LHCN-M2 (cell line): ENCODE measurements around the gene TMEM255B. TPM values are rescaled to one million over a fixed set of nuclear protein-coding genes. Genes with fewer than 3 reads are reported as not detected.

Experiments used
- DNase-seq: peaks from one replicate; pipeline ENCODE4 v3.0.0-alpha.2; 2012; ENCODE audit warnings: low read depth
- total RNA-seq: library from RNA; depleted of rRNA; stranded (reverse); fragments of >200 nt; gene quantifications from 2 replicates; pipeline ENCODE4 v1.2.3, GENCODE V29; 2014

TMEM255B gene
- total RNA-seq, 1 experiment from 2014 or later, result 9.1 TPM

GRCh38 chr13:113802090-113802531 lies 43.1 kb downstream of the TMEM255B start:
- DNase-seq, result peak; percentile 85

- DNase-seq, result no peak
Observed at GRCh38 chr13:113802761-113803160, 43.7 kb downstream of the TMEM255B start.

GRCh38 chr13:113803409-113804016 lies 44.5 kb downstream of the TMEM255B start:
- DNase-seq, result no peak

- DNase-seq, result no peak
Observed at GRCh38 chr13:113804017-113804702, 45.1 kb downstream of the TMEM255B start.

- no peak for DNase-seq
Observed at GRCh38 chr13:113804703-113805430, 45.8 kb downstream of the TMEM255B start.

GRCh38 chr13:113805431-113806103 lies 46.5 kb downstream of the TMEM255B start:
- no peak for DNase-seq

- no peak for DNase-seq
Observed at GRCh38 chr13:113806104-113806471, 47.1 kb downstream of the TMEM255B start.

- no peak for DNase-seq
Observed at GRCh38 chr13:113806526-113806925, 47.5 kb downstream of the TMEM255B start.

- DNase-seq, result no peak
Observed at GRCh38 chr13:113808058-113808834, 49.2 kb downstream of the TMEM255B start.

- no peak for DNase-seq
Observed at GRCh38 chr13:113809934-113810333, 50.9 kb downstream of the TMEM255B start.

- DNase-seq, result no peak
Observed at GRCh38 chr13:113810640-113811039, 51.6 kb downstream of the TMEM255B start.

- DNase-seq, result no peak
Observed at GRCh38 chr13:113811081-113811928, 52.3 kb downstream of the TMEM255B start.

- DNase-seq, result no peak
Observed at GRCh38 chr13:113812178-113813040, 53.4 kb downstream of the TMEM255B start.

- no peak for DNase-seq
Observed at GRCh38 chr13:113813070-113813748, 54.2 kb downstream of the TMEM255B start.

GRCh38 chr13:113813749-113814434 lies 54.9 kb downstream of the TMEM255B start:
- no peak for DNase-seq

- peak; percentile 79 for DNase-seq
Observed at GRCh38 chr13:113814435-113814821, 55.4 kb downstream of the TMEM255B start.

- no peak for DNase-seq
Observed at GRCh38 chr13:113815151-113816058, 56.4 kb downstream of the TMEM255B start.
